Measurements from ENCODE around the gene BPIFB3. TPM values are rescaled to one million over a fixed set of nuclear protein-coding genes. Genes with fewer than 3 reads are reported as not detected.
"Not testable (repeated sequence)": the region's sequence is repeated elsewhere in the genome, so short reads cannot be mapped to it uniquely, and the experiment has no call there.

BPIFB3 gene
- polyA plus RNA-seq, 1 donor from 2014 or later, result not detected

DNA sequence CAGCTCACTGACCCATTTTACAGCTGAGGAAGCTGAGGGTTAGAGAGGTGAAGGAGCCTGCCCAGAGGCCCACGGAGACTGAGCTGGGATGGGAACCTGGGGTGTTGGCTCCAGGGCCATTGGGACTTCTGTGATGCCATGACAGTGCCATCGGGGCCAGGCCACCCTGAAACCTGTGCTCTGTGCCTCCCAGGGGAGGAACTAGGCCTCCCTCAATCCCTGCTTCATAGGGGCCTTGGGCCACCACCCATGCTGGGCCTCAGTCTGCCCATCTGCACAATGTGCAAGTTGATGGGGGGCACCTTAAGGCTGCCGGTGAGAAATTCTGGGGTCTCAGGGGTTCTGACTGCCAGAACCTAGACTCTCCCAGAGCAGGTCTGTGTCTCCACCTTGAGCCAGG, 50.6 kb downstream of the BPIFB3 start:
- Histone ChIP-seq H3K79me2 (replicated peaks; ENCODE audit: insufficient read depth, low read length) (no peaks in the 10 kb centered on the region), H3K4me2 (ENCODE audit: low read length) (no peak overlapping the region)
- TF ChIP-seq EZH2 (IDR thresholded peaks at IDR 0.05; ENCODE audit: borderline replicate concordance, insufficient read depth, low read length, poor library complexity, severe bottlenecking) (no peak), TAF1 (IDR thresholded peaks at IDR 0.05; ENCODE audit: low read depth) (no peak), POLR2AphosphoS5 (IDR thresholded peaks at IDR 0.05) (no peak), SMC3 (conservative IDR thresholded peaks at IDR 0.05; ENCODE audit: poor library complexity) (no peak), RAD21 (conservative IDR thresholded peaks at IDR 0.05) (no peak), EP300 (conservative IDR thresholded peaks at IDR 0.05; ENCODE audit: poor library complexity, severe bottlenecking) (no peak), MXI1 (conservative IDR thresholded peaks at IDR 0.05; ENCODE audit: poor library complexity, severe bottlenecking) (no peak)
- TF ChIP-seq, protein P1, sequence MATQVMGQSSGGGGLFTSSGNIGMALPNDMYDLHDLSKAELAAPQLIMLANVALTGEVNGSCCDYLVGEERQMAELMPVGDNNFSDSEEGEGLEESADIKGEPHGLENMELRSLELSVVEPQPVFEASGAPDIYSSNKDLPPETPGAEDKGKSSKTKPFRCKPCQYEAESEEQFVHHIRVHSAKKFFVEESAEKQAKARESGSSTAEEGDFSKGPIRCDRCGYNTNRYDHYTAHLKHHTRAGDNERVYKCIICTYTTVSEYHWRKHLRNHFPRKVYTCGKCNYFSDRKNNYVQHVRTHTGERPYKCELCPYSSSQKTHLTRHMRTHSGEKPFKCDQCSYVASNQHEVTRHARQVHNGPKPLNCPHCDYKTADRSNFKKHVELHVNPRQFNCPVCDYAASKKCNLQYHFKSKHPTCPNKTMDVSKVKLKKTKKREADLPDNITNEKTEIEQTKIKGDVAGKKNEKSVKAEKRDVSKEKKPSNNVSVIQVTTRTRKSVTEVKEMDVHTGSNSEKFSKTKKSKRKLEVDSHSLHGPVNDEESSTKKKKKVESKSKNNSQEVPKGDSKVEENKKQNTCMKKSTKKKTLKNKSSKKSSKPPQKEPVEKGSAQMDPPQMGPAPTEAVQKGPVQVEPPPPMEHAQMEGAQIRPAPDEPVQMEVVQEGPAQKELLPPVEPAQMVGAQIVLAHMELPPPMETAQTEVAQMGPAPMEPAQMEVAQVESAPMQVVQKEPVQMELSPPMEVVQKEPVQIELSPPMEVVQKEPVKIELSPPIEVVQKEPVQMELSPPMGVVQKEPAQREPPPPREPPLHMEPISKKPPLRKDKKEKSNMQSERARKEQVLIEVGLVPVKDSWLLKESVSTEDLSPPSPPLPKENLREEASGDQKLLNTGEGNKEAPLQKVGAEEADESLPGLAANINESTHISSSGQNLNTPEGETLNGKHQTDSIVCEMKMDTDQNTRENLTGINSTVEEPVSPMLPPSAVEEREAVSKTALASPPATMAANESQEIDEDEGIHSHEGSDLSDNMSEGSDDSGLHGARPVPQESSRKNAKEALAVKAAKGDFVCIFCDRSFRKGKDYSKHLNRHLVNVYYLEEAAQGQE (IDR thresholded peaks at IDR 0.05; ENCODE audit: borderline replicate concordance), result no peak
- TF ChIP-seq, protein P2, sequence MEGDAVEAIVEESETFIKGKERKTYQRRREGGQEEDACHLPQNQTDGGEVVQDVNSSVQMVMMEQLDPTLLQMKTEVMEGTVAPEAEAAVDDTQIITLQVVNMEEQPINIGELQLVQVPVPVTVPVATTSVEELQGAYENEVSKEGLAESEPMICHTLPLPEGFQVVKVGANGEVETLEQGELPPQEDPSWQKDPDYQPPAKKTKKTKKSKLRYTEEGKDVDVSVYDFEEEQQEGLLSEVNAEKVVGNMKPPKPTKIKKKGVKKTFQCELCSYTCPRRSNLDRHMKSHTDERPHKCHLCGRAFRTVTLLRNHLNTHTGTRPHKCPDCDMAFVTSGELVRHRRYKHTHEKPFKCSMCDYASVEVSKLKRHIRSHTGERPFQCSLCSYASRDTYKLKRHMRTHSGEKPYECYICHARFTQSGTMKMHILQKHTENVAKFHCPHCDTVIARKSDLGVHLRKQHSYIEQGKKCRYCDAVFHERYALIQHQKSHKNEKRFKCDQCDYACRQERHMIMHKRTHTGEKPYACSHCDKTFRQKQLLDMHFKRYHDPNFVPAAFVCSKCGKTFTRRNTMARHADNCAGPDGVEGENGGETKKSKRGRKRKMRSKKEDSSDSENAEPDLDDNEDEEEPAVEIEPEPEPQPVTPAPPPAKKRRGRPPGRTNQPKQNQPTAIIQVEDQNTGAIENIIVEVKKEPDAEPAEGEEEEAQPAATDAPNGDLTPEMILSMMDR (IDR thresholded peaks at IDR 0.05; ENCODE audit: poor library complexity, severe bottlenecking), result no peak

DNA sequence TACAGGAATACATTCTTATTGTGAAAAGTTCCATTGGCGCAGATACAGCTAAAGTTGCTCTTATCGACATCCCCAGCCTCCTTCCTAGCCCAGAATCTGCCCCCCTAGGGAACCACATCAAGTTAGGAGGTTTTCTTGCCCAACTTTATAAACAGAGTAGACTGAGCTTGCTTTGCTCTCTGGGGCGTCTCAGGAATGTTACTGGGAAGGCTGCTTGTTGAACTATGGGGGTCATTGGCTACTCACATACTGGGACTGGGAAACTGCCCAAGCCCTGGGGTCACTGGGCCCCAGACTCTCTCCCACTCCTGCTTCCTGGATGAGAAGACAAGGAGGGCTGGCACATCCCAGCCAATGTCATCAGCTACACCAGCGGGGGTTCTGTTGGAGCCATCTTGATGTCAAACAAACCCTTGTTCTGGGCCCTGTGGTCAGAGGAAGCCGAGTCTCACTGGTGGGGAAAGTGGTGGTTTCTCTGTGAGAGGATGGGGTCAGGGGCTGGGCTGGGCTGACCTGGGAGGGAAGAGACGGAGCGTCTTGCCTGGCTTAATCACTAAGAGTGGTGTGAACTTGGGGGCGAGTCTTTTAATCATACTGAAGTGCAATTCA, 51.7 kb downstream of the BPIFB3 start:
- no peak overlapping the region for H3K27ac ChIP-seq (ENCODE audit: low read length)
- no peaks in the 10 kb centered on the region for H3K27me3 ChIP-seq (ENCODE audit: insufficient read depth, low read depth, low read length)
- no peaks in the 10 kb centered on the region for H3K79me2 ChIP-seq (replicated peaks; ENCODE audit: insufficient read depth, low read length)
- no peaks in the 10 kb centered on the region for H3K36me3 ChIP-seq (ENCODE audit: insufficient read depth, low read length)
- TF ChIP-seq EP300 (conservative IDR thresholded peaks at IDR 0.05; ENCODE audit: poor library complexity, severe bottlenecking), result no peak
- no peak for TF ChIP-seq TAF1 (IDR thresholded peaks at IDR 0.05; ENCODE audit: low read depth)
- H3K9me2 ChIP-seq (ENCODE audit: insufficient read depth, low read length), result no peaks in the 10 kb centered on the region
- no peak overlapping the region for H3K9ac ChIP-seq (ENCODE audit: low read length)
- H3K9me3 ChIP-seq (ENCODE audit: low read length), result no peaks in the 10 kb centered on the region
- no peak overlapping the region for H2AFZ ChIP-seq (ENCODE audit: low read depth, low read length)
- H3K4me3 ChIP-seq (ENCODE audit: low read length), result no peak overlapping the region
- no peak overlapping the region for H3K4me2 ChIP-seq (ENCODE audit: low read length)
- H4K20me1 ChIP-seq (ENCODE audit: insufficient read depth), result no peaks in the 10 kb centered on the region
- H3F3A ChIP-seq (ENCODE audit: insufficient read depth, low read length, poor library complexity, severe bottlenecking), result no peaks in the 10 kb centered on the region

More for the DNA sequence above, 50.6 kb downstream of the BPIFB3 start:
- Histone ChIP-seq H3K9me3 (ENCODE audit: low read length) (no peaks in the 10 kb centered on the region), H4K20me1 (ENCODE audit: insufficient read depth) (no peaks in the 10 kb centered on the region), H3K9me2 (ENCODE audit: insufficient read depth, low read length) (no peaks in the 10 kb centered on the region), H3K36me3 (ENCODE audit: insufficient read depth, low read length) (no peaks in the 10 kb centered on the region), H3K9ac (ENCODE audit: low read length) (no peak overlapping the region), H3F3A (ENCODE audit: insufficient read depth, low read length, poor library complexity, severe bottlenecking) (no peaks in the 10 kb centered on the region), H3K4me3 (ENCODE audit: low read length) (no peak overlapping the region), H2AFZ (ENCODE audit: low read depth, low read length) (no peak overlapping the region), H3K27ac (ENCODE audit: low read length) (no peak overlapping the region), H3K27me3 (ENCODE audit: insufficient read depth, low read depth, low read length) (no peaks in the 10 kb centered on the region)

DNA sequence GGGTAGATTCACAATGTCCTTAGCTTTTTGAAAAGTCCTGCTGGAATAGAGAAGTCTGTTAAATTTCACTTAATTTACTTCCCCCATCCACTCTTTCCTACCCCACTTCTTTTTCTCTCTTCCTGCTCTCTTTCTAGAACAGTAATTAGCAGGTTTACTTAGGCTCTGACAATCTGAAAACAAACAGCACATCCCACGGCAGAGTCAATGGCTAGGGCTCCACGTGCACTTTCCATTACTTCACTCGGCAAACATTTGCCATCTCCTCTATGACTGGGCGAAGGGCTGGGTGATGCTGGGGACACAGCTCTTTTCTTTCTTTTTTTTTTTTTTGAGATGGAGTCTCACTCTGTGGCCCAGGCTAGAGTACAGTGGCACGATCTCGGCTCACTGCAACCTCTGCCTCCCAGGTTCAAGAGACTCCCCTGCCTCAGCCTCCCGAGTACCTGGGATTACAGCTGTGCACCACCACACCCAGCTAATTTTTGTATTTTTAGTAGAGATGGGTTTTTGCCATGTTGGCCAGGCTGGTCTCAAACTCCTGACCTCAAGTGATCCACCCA, 52.4 kb downstream of the BPIFB3 start:
- H2AFZ ChIP-seq (ENCODE audit: low read depth, low read length), result not testable (repeated sequence)

More for the DNA sequence above, 52.4 kb downstream of the BPIFB3 start:
- not testable (repeated sequence) for H3K36me3 ChIP-seq (ENCODE audit: insufficient read depth, low read length); H3K27ac ChIP-seq (ENCODE audit: low read length); H3K9me2 ChIP-seq (ENCODE audit: insufficient read depth, low read length); H3K27me3 ChIP-seq (ENCODE audit: insufficient read depth, low read depth, low read length); H3K4me2 ChIP-seq (ENCODE audit: low read length); H3K9ac ChIP-seq (ENCODE audit: low read length); H3K79me2 ChIP-seq (replicated peaks; ENCODE audit: insufficient read depth, low read length); H3K4me3 ChIP-seq (ENCODE audit: low read length); H3F3A ChIP-seq (ENCODE audit: insufficient read depth, low read length, poor library complexity, severe bottlenecking); H3K9me3 ChIP-seq (ENCODE audit: low read length); H4K20me1 ChIP-seq (ENCODE audit: insufficient read depth)

All from neural cell (in vitro differentiated cells).